Measurements from ENCODE around the gene WT1. TPM values are rescaled to one million over a fixed set of nuclear protein-coding genes. Genes with fewer than 3 reads are reported as not detected.

WT1 gene
- total and polyA plus RNA-seq, 2 of the 4 experiments (the other 2 are of a cell fraction) = not detected

- Histone ChIP-seq H3K36me3 (ENCODE audit: control insufficient read depth, insufficient read depth, low read length) (no peaks in the 10 kb centered on the region), H4K91ac (ENCODE audit: insufficient read depth, low read depth, low read length) (no peak overlapping the region), H3K4me2 (ENCODE audit: low read depth, low read length) (no peak overlapping the region), H4K5ac (ENCODE audit: low read depth, low read length) (no peak overlapping the region), H3K9me3 (ENCODE audit: control insufficient read depth, insufficient read depth, low read length) (no peaks in the 10 kb centered on the region), H2AK9ac (replicated peaks; ENCODE audit: low read depth, low read length, poor library complexity) (no peak overlapping the region), H3K79me1 (ENCODE audit: low read depth in 1 of 2, low read length in 2 of 2) (no peaks in the 10 kb centered on the region), H2AFZ (replicated peaks; ENCODE audit: low read length, poor library complexity) (no peak overlapping the region), H3K9me1 (ENCODE audit: insufficient read depth, low read length) (no peaks in the 10 kb centered on the region), H2BK120ac (ENCODE audit: low read depth, low read length) (no peak overlapping the region), H3K27me3 (ENCODE audit: control insufficient read depth, insufficient read depth, low read length) (peaks cover 15% of the 10 kb centered on the region), H4K20me1 (ENCODE audit: insufficient read depth, low read length) (no peaks in the 10 kb centered on the region), H2AK5ac (ENCODE audit: low read depth, low read length) (no peak overlapping the region), H4K8ac (ENCODE audit: low read depth in 2 of 2, low read length in 2 of 2) (no peak overlapping the region), H3K27ac (ENCODE audit: insufficient read depth, low read length) (no peak overlapping the region), H3K4me3 (ENCODE audit: insufficient read depth, low read depth, low read length) (no peak overlapping the region), H3K56ac (ENCODE audit: extremely low read depth, insufficient read depth, low read length) (no peak overlapping the region), H2BK5ac (ENCODE audit: low read depth, low read length, poor library complexity, severe bottlenecking) (no peak overlapping the region), H3K23ac (ENCODE audit: low read depth, low read length) (no peak overlapping the region), H3K4me1 (ENCODE audit: control insufficient read depth, insufficient read depth, low read length) (no peaks in the 10 kb centered on the region), H2BK15ac (ENCODE audit: low read depth, low read length) (no peak overlapping the region), H3K18ac (ENCODE audit: low read depth, low read length) (no peak overlapping the region), H2BK20ac (ENCODE audit: low read depth, low read length) (no peak overlapping the region), H3K9ac (ENCODE audit: low read depth, low read length) (no peak overlapping the region), H3K4ac (ENCODE audit: low read depth, low read length) (no peak overlapping the region), H3K14ac (replicated peaks; ENCODE audit: low read depth, low read length) (no peak overlapping the region)
- in situ Hi-C loops (cut with MboI; ENCODE audit: low sequenced_read_pairs) (no loop called here), intact Hi-C loops (cut with micrococcal nuclease) (no loop called here), dilution Hi-C loops (cut with HindIII; ENCODE audit: low sequenced_read_pairs, unreplicated experiment) (no loop called here)
- BruUV-seq (replicated peaks) = no TSS peak
- DNase-seq = no peak
- CTCF ChIA-PET = no interaction called here
- no CpG with 5 or more reads among the region's 5 CpGs for WGBS, 2 experiments (ENCODE audit: extremely low coverage in 2 of 2, insufficient read length in 1 of 2)
- ATAC-seq (ENCODE audit: low read depth) = no peak
- TF ChIP-seq NFE2L2 (IDR thresholded peaks at IDR 0.05; ENCODE audit: low read depth, low read length) (no peak), CEBPB (IDR thresholded peaks at IDR 0.05; ENCODE audit: low read depth, low read length) (no peak)
- POLR2A ChIA-PET (ENCODE audit: unreplicated experiment) = no interaction called here
These were observed 16.5 kb downstream of the WT1 start for GRCh38 chr11:32418836-32419235.
